Activated CD4-positive, alpha-beta T cell treated with anti-CD3 and anti-CD28 coated beads, Interleukin-2, amount 50 U/mL, for 1 hour (primary cell): ENCODE data around the gene KANSL1.
A peak's percentile ranks its signal among the peaks of the same experiment; 100 is the strongest.

Experiments used
- DNase-seq: peaks from one replicate; pipeline ENCODE4 v3.0.0-alpha.2; 2020

The KANSL1 gene

GRCh38 chr17:46060461-46060860 is 132.8 kb downstream of the KANSL1 start:
- no peak for DNase-seq

DNA sequence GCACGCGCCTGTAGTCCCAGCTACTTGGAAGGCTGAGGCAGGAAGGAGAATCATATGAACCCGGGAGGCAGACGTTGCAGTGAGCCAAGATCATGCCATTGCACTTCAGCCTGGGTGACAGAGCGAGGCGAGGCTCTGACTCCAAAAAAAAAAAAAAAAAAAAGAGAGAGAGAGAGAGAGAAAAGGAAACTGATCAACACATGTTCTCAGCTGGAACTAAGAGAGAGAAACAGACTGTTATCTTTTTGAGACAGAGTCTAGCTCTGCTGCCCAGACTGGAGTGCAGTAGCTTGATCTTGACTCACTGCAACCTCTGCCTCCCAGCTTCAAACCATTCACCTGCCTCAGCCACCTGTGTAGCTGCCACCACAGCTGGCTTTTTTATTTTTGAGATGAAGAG is 133.7 kb downstream of the KANSL1 start:
- DNase-seq, result no peak

DNA sequence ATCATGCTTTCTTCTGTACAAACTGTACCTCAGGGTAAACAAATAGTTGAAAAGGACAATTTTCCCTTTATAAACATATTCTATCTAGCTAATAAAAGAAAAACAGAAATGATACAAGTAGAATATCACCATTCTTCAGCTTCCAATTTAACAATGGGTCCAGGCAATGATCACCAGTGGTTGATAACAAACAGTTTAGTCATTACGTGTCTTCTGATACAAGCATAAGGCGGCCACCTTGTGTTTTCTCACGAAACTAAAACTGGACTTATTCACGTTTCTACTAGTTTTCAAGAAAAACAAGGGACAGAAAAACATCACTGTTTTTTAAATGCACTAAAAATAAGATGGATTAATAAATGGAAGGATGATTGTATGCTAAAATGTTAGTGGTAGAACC is 135.9 kb downstream of the KANSL1 start:
- DNase-seq, result no peak

GRCh38 chr17:46056800-46057304 is 136.4 kb downstream of the KANSL1 start:
- no peak for DNase-seq

DNA sequence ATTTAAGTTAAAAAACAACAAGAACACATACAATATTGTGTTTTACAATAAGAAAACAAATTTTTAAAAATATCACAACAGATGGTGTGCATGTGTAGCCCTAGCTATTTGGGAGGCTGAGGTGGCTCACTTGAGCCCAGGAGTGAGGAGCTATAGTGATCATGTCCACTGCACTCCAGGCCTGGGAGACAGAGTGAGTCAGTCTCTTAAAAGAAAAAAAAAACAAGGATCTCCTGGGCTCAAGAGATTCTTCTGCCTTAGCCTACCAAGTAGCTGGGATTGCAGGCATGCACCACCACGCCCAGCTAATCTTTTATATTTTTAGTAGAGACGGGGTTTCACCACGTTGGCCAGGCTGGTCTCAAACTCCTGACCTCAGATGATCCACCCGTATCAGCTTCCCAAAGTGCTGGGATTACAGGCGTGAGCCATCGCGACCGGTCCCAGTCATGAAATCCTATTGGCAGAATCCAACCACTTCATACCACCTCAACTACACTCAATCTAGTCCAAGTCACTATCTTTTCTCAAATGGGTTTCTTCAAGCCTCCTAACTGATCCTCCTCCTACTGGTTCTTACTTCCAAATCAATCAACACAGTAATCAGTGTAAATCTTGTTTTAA is 139.2 kb downstream of the KANSL1 start:
- DNase-seq, result no peak

GRCh38 chr17:46049656-46050055 is 143.6 kb downstream of the KANSL1 start:
- no peak for DNase-seq

- DNase-seq, result no peak
Observed at GRCh38 chr17:46047856-46048255, 145.4 kb downstream of the KANSL1 start.

DNA sequence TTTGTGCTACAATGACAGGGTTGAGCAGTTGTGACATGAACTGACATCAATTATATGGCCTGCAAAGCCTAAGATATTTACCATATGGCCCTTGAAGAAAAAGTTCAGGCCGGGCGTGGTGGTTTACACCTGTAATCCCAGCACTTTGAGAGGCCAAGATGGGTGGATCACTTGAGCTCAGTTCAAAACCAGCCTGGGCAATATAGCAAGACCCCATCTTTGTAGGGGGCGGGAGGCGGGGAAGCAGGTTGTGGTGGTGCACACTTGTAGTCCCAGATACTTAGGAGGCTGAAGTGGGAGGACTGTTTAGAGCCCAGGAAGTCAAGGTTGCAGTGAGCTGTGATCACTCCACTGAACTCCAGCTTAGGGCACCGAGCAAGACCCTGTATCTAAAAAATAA is 145.8 kb downstream of the KANSL1 start:
- no peak for DNase-seq

GRCh38 chr17:46046957-46047356 is 146.3 kb downstream of the KANSL1 start:
- no peak for DNase-seq

DNA sequence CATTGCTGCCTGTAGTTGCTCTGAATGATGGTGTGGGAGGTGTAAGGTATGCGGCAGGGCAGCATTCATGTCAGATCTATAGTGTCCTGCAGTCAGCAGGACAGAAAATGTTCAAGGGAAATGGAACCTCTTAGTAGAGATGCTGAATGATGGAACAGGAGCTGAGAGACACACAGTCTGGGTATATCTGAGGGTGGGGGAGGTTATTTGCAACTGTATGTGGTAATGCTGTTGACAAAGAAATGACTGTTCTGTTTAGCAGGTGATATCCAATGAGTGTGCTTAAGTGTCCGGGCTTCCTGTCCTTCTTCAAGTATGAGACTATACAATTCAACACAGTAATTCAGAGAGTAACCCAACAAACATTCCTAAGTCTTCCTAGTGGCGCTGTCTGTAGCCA is 147.6 kb downstream of the KANSL1 start:
- no peak for DNase-seq

DNA sequence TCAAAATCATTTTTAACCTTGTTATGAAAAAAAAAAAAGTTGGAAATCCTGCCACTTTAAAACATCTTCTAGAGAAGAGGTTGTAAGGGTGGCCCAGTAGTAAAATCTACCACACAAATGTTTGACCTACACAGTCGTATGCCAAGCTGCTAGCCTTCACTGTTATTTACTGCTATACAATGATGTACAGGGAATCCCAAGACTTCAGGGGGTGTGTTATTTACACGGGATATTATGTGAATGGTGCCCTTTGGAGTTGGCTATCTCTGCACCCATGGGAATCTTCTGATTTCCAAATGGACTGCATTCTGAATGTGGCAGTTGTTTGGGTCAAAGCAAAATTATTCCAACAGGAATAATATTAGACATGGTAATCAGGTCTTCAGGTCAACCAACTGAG is 148.2 kb downstream of the KANSL1 start:
- DNase-seq, result no peak

DNA sequence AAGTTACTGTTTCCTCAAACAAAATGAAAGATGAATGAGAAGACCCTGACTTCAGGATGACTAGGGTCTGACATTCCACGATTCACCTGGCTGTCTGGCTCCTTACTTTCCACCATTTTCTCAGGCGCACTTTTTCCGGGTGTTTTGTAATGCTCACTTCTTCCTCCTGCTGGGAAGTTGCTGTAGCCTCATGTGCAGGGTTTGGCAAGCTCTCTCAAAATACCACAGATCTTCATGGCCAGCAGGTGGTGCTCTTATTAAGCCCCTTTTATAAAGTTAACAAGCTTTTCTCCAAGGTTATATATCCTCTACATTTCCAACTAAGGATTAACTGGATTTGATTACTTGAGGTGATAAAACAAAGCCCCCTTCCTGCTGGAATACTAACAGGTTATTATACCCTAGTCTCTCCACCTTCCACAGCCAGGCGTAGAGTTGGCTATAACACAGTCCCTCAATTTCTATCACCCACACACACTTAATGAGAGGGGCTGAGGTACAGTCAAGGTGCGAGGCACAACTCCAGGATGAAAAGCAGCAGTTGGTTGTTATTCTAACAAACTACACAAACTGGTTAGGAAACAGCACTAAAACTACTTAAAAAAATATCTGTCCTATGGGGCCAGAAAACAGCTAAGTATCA is 148.8 kb downstream of the KANSL1 start:
- DNase-seq, result peak; percentile 51

DNA sequence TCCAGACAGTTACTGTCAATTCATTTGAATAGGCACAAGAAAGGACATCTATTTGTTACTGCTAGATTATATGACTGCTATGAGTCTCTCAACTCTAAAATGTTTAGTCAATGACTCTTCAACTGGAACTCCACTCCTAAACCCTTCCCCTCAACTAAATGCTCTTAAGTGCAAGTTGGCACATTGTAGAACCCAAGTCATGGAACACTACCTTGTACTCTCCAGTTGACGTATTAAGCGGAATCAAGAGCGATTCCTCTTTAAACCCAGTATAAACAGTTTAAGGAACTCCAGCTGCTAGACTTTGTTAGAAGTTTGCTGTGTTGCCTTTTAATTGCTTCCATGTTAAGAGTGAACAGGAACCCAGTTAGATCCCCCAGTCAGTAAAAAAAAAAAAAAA is 149.6 kb downstream of the KANSL1 start:
- no peak for DNase-seq

- DNase-seq, result no peak
Observed at GRCh38 chr17:46042925-46043324, 150.3 kb downstream of the KANSL1 start.

DNA sequence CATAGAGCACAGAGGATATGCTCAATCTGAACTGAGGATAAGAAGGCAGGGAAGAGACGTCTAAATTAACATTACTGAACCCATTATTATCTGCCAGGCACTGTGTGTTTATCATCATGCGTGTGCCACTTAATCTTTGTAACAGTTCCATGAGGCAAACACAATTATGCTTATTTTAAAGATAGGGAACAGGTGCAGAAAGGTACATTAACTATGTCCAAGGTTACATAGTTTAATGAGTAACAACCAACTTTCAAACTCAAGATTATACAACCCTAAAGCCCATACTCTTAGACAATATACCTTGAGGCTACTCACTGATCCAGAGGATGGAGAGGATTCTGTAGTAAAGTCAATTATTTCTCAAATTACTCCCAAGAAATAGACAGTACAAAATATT is 151.0 kb downstream of the KANSL1 start:
- DNase-seq, result no peak

DNA sequence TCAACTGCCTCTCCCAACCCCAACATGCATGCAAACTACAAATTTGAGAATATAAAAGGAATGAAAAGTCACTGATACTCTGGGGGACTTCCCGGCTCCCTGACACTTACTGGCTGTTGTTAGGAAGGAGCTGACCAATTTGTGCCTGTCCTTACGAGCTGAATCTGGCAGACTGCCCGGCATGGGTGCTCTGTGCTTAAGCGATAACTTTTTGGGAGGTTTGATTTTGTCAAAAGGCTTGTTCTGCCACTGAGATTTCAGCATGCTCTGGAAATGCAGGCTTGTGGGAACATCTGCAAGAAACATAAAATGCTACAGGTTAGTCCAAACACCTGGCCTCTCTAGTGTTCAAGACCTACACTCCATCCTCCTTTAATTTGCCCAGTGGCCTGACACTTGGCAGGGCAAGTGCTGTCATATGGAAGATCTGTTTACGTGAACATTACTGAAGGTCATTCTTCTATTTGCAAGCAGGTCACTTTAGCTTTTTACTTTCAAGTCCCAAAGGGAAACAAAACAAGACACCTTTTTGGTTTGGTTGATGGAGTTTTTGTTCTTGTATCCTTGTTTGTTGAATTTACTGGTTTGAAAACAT is 153.5 kb downstream of the KANSL1 start:
- no peak for DNase-seq

DNA sequence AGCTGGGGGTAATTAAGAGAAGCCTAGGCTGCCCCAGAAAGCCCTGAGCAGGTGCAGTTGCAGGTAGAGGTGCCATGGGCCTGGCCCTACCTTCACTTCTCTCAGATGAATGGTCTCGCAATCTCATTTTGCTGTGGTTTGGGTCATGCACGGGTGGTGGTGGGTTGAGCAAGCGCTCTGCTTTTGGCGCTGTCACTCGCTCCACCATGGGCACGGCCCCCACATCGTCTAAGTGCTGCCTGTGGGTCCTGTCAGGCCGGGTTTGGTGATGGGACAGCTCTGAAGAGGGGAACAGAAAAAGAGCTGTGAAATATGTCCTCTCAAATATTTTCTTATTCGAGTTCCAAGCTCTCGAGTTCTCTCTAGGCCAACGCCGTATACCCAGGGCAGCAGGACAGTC is 154.3 kb downstream of the KANSL1 start:
- no peak for DNase-seq

GRCh38 chr17:46038414-46038813 is 154.8 kb downstream of the KANSL1 start:
- DNase-seq, result no peak

DNA sequence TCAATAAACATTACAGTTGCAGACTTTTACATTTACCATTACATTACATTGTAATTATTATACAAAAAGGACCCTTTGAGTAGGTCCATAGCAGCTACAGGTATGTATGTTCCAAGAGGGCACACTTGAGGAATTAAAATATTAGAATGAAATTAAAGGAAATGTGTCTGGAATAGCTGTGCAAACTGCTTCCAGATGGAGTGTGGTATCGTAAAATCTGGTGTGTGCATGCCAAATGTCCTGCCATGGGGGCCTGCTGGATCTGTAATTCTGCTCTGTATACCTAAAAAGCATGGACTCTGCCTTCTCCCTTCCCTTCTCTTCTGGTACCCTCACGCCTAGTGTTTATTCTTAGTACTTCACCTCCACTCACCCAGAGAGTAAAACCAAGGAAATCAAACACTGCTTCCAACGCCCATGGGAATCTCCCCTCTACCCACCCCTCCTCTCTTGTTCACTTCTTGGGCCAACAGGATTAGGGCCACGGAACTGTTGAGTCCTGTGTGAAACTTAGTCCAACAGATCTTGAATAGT is 155.4 kb downstream of the KANSL1 start:
- no peak for DNase-seq

DNA sequence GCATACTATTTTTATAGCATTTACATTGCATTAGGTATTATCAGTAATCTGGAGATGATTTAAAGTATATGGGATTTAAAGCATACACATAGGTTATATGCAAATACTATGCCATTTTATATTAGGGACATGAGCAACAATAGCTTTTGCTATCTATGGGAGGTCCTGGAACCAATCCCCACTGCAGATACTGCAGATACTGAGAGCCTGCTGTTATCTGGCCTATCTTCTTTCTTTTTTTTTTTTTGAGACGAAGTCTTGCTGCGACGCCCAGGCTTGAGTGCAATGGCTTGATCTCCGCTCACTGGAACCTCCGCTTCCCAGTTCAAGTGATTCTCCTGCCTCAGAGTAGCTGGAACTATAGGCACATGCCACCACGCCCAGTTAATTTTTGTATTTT is 156.7 kb downstream of the KANSL1 start:
- no peak for DNase-seq

GRCh38 chr17:46035112-46035818 is 158.0 kb downstream of the KANSL1 start:
- no peak for DNase-seq

- no peak for DNase-seq
Observed at GRCh38 chr17:46033392-46033791, 159.8 kb downstream of the KANSL1 start.

DNA sequence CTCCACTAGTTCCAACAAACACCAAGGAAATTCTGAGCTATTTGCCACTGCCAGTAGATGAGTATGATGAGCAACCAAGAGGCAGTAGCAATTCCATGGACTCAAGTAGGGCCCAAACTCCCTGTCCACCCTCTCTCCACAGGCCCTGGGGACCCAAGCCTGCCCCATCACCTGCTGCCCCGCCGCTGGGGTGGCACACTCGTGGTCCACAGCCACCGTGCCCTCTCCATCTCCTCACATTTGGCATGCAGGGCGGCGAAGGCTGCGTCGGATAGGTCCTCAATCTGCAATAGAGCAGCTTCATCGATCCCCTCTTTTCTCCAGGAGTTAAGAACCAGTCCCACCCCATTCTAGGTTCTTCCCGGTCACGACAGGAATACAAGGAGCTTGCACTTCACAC is 160.3 kb downstream of the KANSL1 start:
- no peak for DNase-seq

GRCh38 chr17:46031920-46032319 is 161.3 kb downstream of the KANSL1 start:
- DNase-seq, result no peak
